HEK293 (cell line): Measurements from ENCODE around the gene TLE6.

ENCODE experiments used
- SCRT1 ChIP-seq: fragments of 450-650 bp; formaldehyde crosslinking; IDR thresholded peaks from 2 replicates; pipeline ENCODE4 v1.5.1; 2016; ENCODE audit warnings: missing biosample characterization, missing genetic modification characterization, borderline replicate concordance
- SP3 ChIP-seq: fragments of 450-650 bp; formaldehyde crosslinking; IDR thresholded peaks from 2 replicates; pipeline ENCODE4 v1.5.1; 2016; ENCODE audit warnings: missing biosample characterization, missing genetic modification characterization
- TCF7L2 ChIP-seq: IDR thresholded peaks from 2 replicates; pipeline ENCODE4 v1.6.1; 2011; ENCODE audit warnings: low read depth, mild to moderate bottlenecking, inconsistent platforms, low read length, moderate library complexity, borderline replicate concordance
- ZBTB21 ChIP-seq: fragments of 450-650 bp; formaldehyde crosslinking; IDR thresholded peaks from 2 replicates; pipeline ENCODE4 v1.5.1; 2017; ENCODE audit warnings: missing biosample characterization, missing genetic modification characterization
- ZFHX2 ChIP-seq: fragments of 450-650 bp; formaldehyde crosslinking; conservative IDR thresholded peaks from 2 replicates; pipeline ENCODE4 v1.5.1; 2016; ENCODE audit warnings: missing biosample characterization, missing genetic modification characterization
- ZFP69B ChIP-seq: fragments of 450-650 bp; formaldehyde crosslinking; IDR thresholded peaks from 2 replicates; pipeline ENCODE4 v1.5.1; 2016; ENCODE audit warnings: missing biosample characterization, missing genetic modification characterization
- ZNF121 ChIP-seq: fragments of 450-650 bp; formaldehyde crosslinking; IDR thresholded peaks from 2 replicates; pipeline ENCODE4 v1.5.1; 2016; ENCODE audit warnings: missing biosample characterization, missing genetic modification characterization
- ZNF138 ChIP-seq: fragments of 450-650 bp; formaldehyde crosslinking; IDR thresholded peaks from 2 replicates; pipeline ENCODE4 v1.5.1; 2016; ENCODE audit warnings: missing biosample characterization, missing genetic modification characterization, borderline replicate concordance
- ZNF140 ChIP-seq: fragments of 450-650 bp; formaldehyde crosslinking; IDR thresholded peaks from 2 replicates; pipeline ENCODE4 v1.5.1; 2016; ENCODE audit warnings: missing biosample characterization, missing genetic modification characterization
- ZNF2 ChIP-seq: fragments of 450-650 bp; formaldehyde crosslinking; IDR thresholded peaks from 2 replicates; pipeline ENCODE4 v1.5.1; 2016; ENCODE audit warnings: missing biosample characterization, missing genetic modification characterization
- ZNF37A ChIP-seq: fragments of 450-650 bp; IDR thresholded peaks from 2 replicates; pipeline ENCODE4 v1.5.1; 2018; ENCODE audit warnings: missing biosample characterization, missing genetic modification characterization
- ZNF426 ChIP-seq: fragments of 450-650 bp; formaldehyde crosslinking; IDR thresholded peaks from 2 replicates; pipeline ENCODE4 v1.5.1; 2017; ENCODE audit warnings: missing biosample characterization, missing genetic modification characterization, mild to moderate bottlenecking, inconsistent platforms, moderate library complexity
- ZNF510 ChIP-seq: fragments of 450-650 bp; formaldehyde crosslinking; IDR thresholded peaks from 2 replicates; pipeline ENCODE4 v1.5.1; 2018; ENCODE audit warnings: mild to moderate bottlenecking, missing genetic modification characterization, missing biosample characterization; ENCODE audit not compliant: insufficient replicate concordance
- ZNF521 ChIP-seq: fragments of 450-650 bp; formaldehyde crosslinking; IDR thresholded peaks from 2 replicates; pipeline ENCODE4 v1.5.1; 2017; ENCODE audit warnings: missing biosample characterization, mild to moderate bottlenecking, missing genetic modification characterization
- ZNF530 ChIP-seq: fragments of 450-650 bp; formaldehyde crosslinking; IDR thresholded peaks from 2 replicates; pipeline ENCODE4 v1.5.1; 2016; ENCODE audit warnings: low read depth, missing biosample characterization, missing genetic modification characterization
- ZNF610 ChIP-seq: fragments of 450-650 bp; formaldehyde crosslinking; IDR thresholded peaks from 2 replicates; pipeline ENCODE4 v1.5.1; 2016; ENCODE audit warnings: missing biosample characterization, missing genetic modification characterization, borderline replicate concordance
- ZNF621 ChIP-seq: fragments of 450-650 bp; formaldehyde crosslinking; IDR thresholded peaks from 2 replicates; pipeline ENCODE4 v1.5.1; 2017; ENCODE audit warnings: missing biosample characterization, missing genetic modification characterization
- ZNF623 ChIP-seq: fragments of 450-650 bp; formaldehyde crosslinking; IDR thresholded peaks from 2 replicates; pipeline ENCODE4 v1.5.1; 2016; ENCODE audit warnings: missing biosample characterization, missing genetic modification characterization
- ZNF658 ChIP-seq: fragments of 450-650 bp; formaldehyde crosslinking; IDR thresholded peaks from 2 replicates; pipeline ENCODE4; 2016; ENCODE audit warnings: missing biosample characterization, missing genetic modification characterization
- ZNF664 ChIP-seq: fragments of 450-650 bp; formaldehyde crosslinking; IDR thresholded peaks from 2 replicates; pipeline ENCODE4 v1.5.1; 2016; ENCODE audit warnings: missing biosample characterization, missing genetic modification characterization
- ZNF707 ChIP-seq: fragments of 450-650 bp; formaldehyde crosslinking; IDR thresholded peaks from 2 replicates; pipeline ENCODE4 v1.5.1; 2016; ENCODE audit warnings: missing biosample characterization, missing genetic modification characterization
- TF ChIP-seq, protein P1 (sequence below): fragments of 450-650 bp; formaldehyde crosslinking; IDR thresholded peaks from 2 replicates; pipeline ENCODE4 v1.5.1; 2016; ENCODE audit warnings: missing biosample characterization, missing genetic modification characterization
- TF ChIP-seq, protein P2 (sequence below): fragments of 450-650 bp; formaldehyde crosslinking; IDR thresholded peaks from 2 replicates; pipeline ENCODE4 v1.5.1; 2016; ENCODE audit warnings: missing biosample characterization, missing genetic modification characterization, borderline replicate concordance
- TF ChIP-seq, protein P3 (sequence below): fragments of 450-650 bp; formaldehyde crosslinking; IDR thresholded peaks from 2 replicates; pipeline ENCODE4 v1.5.1; 2017; ENCODE audit warnings: missing biosample characterization, missing genetic modification characterization
- TF ChIP-seq, protein P4 (sequence below): fragments of 450-650 bp; formaldehyde crosslinking; IDR thresholded peaks from 2 replicates; pipeline ENCODE4 v1.5.1; 2016; ENCODE audit warnings: missing biosample characterization, missing genetic modification characterization
- TF ChIP-seq, protein P5 (sequence below): fragments of 450-650 bp; formaldehyde crosslinking; IDR thresholded peaks from 2 replicates; pipeline ENCODE4 v1.5.1; 2016; ENCODE audit warnings: missing biosample characterization, missing genetic modification characterization
- TF ChIP-seq, protein P6 (sequence below): fragments of 450-650 bp; formaldehyde crosslinking; IDR thresholded peaks from 2 replicates; pipeline ENCODE4 v1.5.1; 2017; ENCODE audit warnings: missing biosample characterization, missing genetic modification characterization

Gene TLE6

DNA sequence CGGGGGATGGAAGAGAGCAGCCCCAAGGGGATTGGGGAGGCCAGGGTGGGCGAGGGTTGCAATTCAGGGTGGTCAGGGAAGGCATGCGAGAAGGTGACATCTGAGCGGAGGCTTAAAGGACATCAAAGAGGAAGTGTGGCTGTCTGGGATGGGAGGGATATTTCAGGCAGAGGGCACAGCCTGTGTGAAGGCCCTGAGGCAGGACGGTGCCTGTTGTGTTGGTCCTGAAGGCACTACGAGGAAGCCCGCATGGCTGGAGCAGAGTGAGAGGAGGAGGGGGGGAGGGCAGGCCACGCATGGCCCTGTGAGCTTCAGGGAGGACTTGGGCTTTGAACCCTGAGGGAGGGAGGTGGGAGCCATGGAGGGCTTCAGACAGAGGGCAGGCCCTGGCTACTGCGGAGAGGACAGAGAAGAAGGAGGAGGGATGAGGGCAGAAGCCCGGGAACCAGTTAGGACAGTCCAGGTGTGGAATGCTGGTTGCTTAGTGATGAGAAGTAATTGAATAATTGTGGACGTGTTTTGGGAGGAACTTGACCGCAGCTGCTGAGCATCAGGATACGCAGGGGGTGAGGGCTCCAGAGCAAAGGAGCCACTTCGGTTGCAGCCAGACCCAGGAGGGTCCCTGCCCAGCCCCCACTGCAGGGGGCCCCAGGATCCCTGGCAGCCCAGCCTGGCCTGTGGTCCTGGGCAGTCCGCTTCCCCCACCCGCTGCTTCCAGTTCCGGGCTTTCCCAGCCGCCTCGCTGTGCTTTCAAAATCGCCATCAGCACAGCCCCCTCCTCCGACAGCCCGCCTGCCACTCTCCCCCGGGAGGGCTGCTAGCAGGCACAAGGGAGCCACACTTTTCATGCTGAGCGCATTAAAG lies 6.2 kb downstream of the TLE6 start (continued):
- TF ChIP-seq, protein P1, sequence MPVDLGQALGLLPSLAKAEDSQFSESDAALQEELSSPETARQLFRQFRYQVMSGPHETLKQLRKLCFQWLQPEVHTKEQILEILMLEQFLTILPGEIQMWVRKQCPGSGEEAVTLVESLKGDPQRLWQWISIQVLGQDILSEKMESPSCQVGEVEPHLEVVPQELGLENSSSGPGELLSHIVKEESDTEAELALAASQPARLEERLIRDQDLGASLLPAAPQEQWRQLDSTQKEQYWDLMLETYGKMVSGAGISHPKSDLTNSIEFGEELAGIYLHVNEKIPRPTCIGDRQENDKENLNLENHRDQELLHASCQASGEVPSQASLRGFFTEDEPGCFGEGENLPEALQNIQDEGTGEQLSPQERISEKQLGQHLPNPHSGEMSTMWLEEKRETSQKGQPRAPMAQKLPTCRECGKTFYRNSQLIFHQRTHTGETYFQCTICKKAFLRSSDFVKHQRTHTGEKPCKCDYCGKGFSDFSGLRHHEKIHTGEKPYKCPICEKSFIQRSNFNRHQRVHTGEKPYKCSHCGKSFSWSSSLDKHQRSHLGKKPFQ (tag by site-specific recombination): peak; percentile 96; the same call in 1 of the 2 replicates
- TF ChIP-seq ZNF610 (peak; percentile 70; the same call in 1 of the 2 replicates), ZNF623 (peak; percentile 99), ZNF621 (tag by site-specific recombination) (no peak), ZNF121 (tag by site-specific recombination) (0 out of 2 replicates have a peak, but pooled peaks have one; percentile 37), ZNF658 (no peak), ZNF707 (tag by site-specific recombination) (no peak), ZNF521 (tag by site-specific recombination) (no peak), ZNF530 (tag by site-specific recombination) (no peak), ZFHX2 (tag by site-specific recombination) (peak; percentile 59), ZFP69B (tag by site-specific recombination) (peak; percentile 41; the same call in 1 of the 2 replicates), SCRT1 (tag by site-specific recombination) (peak; percentile 7; the same call in 1 of the 2 replicates), ZNF138 (tag by site-specific recombination) (no peak), ZNF664 (tag by site-specific recombination) (no peak), ZNF426 (no peak), ZBTB21 (tag by site-specific recombination) (no peak), ZNF510 (tag by site-specific recombination) (no peak), TCF7L2 (peak; percentile 97), ZNF37A (tag by site-specific recombination) (no peak), ZNF140 (tag by site-specific recombination) (no peak), SP3 (tag by site-specific recombination) (peak; percentile 60), ZNF2 (tag by site-specific recombination) (peak; percentile 61)
- TF ChIP-seq, protein P2, sequence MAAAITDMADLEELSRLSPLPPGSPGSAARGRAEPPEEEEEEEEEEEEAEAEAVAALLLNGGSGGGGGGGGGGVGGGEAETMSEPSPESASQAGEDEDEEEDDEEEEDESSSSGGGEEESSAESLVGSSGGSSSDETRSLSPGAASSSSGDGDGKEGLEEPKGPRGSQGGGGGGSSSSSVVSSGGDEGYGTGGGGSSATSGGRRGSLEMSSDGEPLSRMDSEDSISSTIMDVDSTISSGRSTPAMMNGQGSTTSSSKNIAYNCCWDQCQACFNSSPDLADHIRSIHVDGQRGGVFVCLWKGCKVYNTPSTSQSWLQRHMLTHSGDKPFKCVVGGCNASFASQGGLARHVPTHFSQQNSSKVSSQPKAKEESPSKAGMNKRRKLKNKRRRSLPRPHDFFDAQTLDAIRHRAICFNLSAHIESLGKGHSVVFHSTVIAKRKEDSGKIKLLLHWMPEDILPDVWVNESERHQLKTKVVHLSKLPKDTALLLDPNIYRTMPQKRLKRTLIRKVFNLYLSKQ (tag by site-specific recombination): no peak
- TF ChIP-seq, protein P3, sequence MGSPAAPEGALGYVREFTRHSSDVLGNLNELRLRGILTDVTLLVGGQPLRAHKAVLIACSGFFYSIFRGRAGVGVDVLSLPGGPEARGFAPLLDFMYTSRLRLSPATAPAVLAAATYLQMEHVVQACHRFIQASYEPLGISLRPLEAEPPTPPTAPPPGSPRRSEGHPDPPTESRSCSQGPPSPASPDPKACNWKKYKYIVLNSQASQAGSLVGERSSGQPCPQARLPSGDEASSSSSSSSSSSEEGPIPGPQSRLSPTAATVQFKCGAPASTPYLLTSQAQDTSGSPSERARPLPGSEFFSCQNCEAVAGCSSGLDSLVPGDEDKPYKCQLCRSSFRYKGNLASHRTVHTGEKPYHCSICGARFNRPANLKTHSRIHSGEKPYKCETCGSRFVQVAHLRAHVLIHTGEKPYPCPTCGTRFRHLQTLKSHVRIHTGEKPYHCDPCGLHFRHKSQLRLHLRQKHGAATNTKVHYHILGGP (tag by site-specific recombination): no peak
- TF ChIP-seq, protein P4, sequence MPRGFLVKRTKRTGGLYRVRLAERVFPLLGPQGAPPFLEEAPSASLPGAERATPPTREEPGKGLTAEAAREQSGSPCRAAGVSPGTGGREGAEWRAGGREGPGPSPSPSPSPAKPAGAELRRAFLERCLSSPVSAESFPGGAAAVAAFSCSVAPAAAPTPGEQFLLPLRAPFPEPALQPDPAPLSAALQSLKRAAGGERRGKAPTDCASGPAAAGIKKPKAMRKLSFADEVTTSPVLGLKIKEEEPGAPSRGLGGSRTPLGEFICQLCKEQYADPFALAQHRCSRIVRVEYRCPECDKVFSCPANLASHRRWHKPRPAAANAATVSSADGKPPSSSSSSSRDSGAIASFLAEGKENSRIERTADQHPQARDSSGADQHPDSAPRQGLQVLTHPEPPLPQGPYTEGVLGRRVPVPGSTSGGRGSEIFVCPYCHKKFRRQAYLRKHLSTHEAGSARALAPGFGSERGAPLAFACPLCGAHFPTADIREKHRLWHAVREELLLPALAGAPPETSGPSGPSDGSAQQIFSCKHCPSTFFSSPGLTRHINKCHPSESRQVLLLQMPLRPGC: peak; percentile 93; the same call in 1 of the 2 replicates
- TF ChIP-seq, protein P5, sequence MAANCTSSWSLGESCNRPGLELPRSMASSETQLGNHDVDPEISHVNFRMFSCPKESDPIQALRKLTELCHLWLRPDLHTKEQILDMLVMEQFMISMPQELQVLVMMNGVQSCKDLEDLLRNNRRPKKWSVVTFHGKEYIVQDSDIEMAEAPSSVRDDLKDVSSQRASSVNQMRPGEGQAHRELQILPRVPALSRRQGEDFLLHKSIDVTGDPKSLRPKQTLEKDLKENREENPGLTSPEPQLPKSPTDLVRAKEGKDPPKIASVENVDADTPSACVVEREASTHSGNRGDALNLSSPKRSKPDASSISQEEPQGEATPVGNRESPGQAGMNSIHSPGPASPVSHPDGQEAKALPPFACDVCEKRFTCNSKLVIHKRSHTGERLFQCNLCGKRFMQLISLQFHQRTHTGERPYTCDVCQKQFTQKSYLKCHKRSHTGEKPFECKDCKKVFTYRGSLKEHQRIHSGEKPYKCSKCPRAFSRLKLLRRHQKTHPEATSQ (tag by site-specific recombination): peak; percentile 32
- TF ChIP-seq, protein P6, sequence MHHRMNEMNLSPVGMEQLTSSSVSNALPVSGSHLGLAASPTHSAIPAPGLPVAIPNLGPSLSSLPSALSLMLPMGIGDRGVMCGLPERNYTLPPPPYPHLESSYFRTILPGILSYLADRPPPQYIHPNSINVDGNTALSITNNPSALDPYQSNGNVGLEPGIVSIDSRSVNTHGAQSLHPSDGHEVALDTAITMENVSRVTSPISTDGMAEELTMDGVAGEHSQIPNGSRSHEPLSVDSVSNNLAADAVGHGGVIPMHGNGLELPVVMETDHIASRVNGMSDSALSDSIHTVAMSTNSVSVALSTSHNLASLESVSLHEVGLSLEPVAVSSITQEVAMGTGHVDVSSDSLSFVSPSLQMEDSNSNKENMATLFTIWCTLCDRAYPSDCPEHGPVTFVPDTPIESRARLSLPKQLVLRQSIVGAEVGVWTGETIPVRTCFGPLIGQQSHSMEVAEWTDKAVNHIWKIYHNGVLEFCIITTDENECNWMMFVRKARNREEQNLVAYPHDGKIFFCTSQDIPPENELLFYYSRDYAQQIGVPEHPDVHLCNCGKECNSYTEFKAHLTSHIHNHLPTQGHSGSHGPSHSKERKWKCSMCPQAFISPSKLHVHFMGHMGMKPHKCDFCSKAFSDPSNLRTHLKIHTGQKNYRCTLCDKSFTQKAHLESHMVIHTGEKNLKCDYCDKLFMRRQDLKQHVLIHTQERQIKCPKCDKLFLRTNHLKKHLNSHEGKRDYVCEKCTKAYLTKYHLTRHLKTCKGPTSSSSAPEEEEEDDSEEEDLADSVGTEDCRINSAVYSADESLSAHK (tag by site-specific recombination): peak; percentile 86
